ENCODE measurements around the gene SPATA31C1. TPM values are rescaled to one million over a fixed set of nuclear protein-coding genes. Genes with fewer than 3 reads are reported as not detected.
A peak's percentile ranks its signal among the peaks of the same experiment; 100 is the strongest.

The SPATA31C1 gene
- total RNA-seq, 6 experiments from 2014 or later, result not detected

GRCh38 chr9:87968155-87968554, 50.4 kb downstream of the SPATA31C1 start:
- Mint-ChIP-seq H3K27ac (no peak overlapping the region), H3K27me3 (ENCODE audit: insufficient read depth) (no peaks in the 10 kb centered on the region; the same call in 1 of the 2 replicates), H3K4me3 (no peak overlapping the region), H3K4me1 (ENCODE audit: low read depth) (peaks cover 8% of the 10 kb centered on the region), H3K36me3 (ENCODE audit: low read depth) (no peaks in the 10 kb centered on the region), H3K9me3 (no peaks in the 10 kb centered on the region)
- TF ChIP-seq CTCF (IDR thresholded peaks at IDR 0.05), result no peak
- DNase-seq, result no peak

GRCh38 chr9:87970602-87971001, 52.8 kb downstream of the SPATA31C1 start:
- H3K4me3 Mint-ChIP-seq, result no peak overlapping the region
- H3K27ac Mint-ChIP-seq, result no peak overlapping the region
- TF ChIP-seq CTCF (IDR thresholded peaks at IDR 0.05), result no peak
- H3K9me3 Mint-ChIP-seq, result no peaks in the 10 kb centered on the region
- no peaks in the 10 kb centered on the region; the same call in none of the 2 replicates for H3K27me3 Mint-ChIP-seq (ENCODE audit: insufficient read depth)
- peaks cover 20% of the 10 kb centered on the region for H3K4me1 Mint-ChIP-seq (ENCODE audit: low read depth)
- no peak for DNase-seq
- H3K36me3 Mint-ChIP-seq (ENCODE audit: low read depth), result peaks cover 5% of the 10 kb centered on the region; the same call in 1 of the 2 replicates

- H3K27me3 Mint-ChIP-seq (ENCODE audit: insufficient read depth), result no peaks in the 10 kb centered on the region; the same call in none of the 2 replicates
- peak overlapping the region; percentile 96 for H3K27ac Mint-ChIP-seq
- H3K4me3 Mint-ChIP-seq, result peak overlapping the region; percentile 96
- H3K9me3 Mint-ChIP-seq, result no peaks in the 10 kb centered on the region
- DNase-seq, result no peak
- H3K36me3 Mint-ChIP-seq (ENCODE audit: low read depth), result peaks cover 5% of the 10 kb centered on the region; the same call in 1 of the 2 replicates
- H3K4me1 Mint-ChIP-seq (ENCODE audit: low read depth), result peaks cover 15% of the 10 kb centered on the region
- TF ChIP-seq CTCF (IDR thresholded peaks at IDR 0.05), result no peak
These were observed 55.4 kb downstream of the SPATA31C1 start for GRCh38 chr9:87973122-87973521.

Other genes starting within 250 kb of the SPATA31C1 start
- gene CTSL, start 191.8 kb upstream of the SPATA31C1 start, total RNA-seq (2021; fragmentation: NEBNext Ultra II Directional; extraction: Animal tissue kit (Norgen Biotek cat#: 25700)), result 100 to 1,000 TPM; 189 to 232 (median 210) TPM
- gene SPATA31E1, start 35.1 kb upstream of the SPATA31C1 start, total RNA-seq (2021; fragmentation: NEBNext Ultra II Directional; extraction: Animal tissue kit (Norgen Biotek cat#: 25700)), result not detected
- 1 to 10 TPM; 3.4 to 4.3 (median 3.8) TPM for gene CDK20, start 56.6 kb downstream of the SPATA31C1 start, total RNA-seq (2021; fragmentation: NEBNext Ultra II Directional; extraction: Animal tissue kit (Norgen Biotek cat#: 25700))
- not detected for gene SPATA31C2, start 220.5 kb downstream of the SPATA31C1 start, total RNA-seq (2021; fragmentation: NEBNext Ultra II Directional; extraction: Animal tissue kit (Norgen Biotek cat#: 25700))

Measured in HFFc6 (cell line).